GM12891 (cell line): ENCODE results near the gene BRCA2.

Experiments
- POLR2A ChIP-seq: IDR thresholded peaks from 2 replicates; pipeline ENCODE4 v1.6.1; 2011; ENCODE audit warnings: low read depth, low read length, control low read depth
- POLR2AphosphoS5 ChIP-seq: IDR thresholded peaks from 2 replicates; pipeline ENCODE4 v1.6.1; 2011; ENCODE audit warnings: low read depth, low read length, control low read depth

- TF ChIP-seq POLR2A = no peak
- no peak for TF ChIP-seq POLR2AphosphoS5
Measured at GRCh38 chr13:32278426-32278825, 36.9 kb upstream of the BRCA2 start.
